MCF 10A (cell line): Measurements from ENCODE around the gene NECAB2. TPM values are rescaled to one million over a fixed set of nuclear protein-coding genes. Genes with fewer than 3 reads are reported as not detected.

Experiments used
- BruUV-seq: library from RNA; stranded (reverse); fragments of 400-500 nt; replicated peaks from 2 replicates; lab custom pipeline; 2021; lab: Mats Ljungman, UMichigan
- CTCF ChIA-PET: fragments of 300-600 bp; sonication (Branson Sonifier 250); formaldehyde crosslinking; extraction: SDS; loops from one replicate; lab custom pipeline; 2021; ENCODE audit warnings: antibody characterized with exemption, inconsistent platforms; lab: Yijun Ruan, JAX
- POLR2A ChIA-PET: fragments of 300-600, 350-650 bp; sonication (Branson Sonifier 250); formaldehyde crosslinking; extraction: SDS; loops from one replicate; lab custom pipeline; 2020; ENCODE audit warnings: antibody characterized with exemption, inconsistent platforms; lab: Yijun Ruan, JAX
- DNase-seq: peaks from one replicate; pipeline ENCODE4 v3.0.0-alpha.2; 2018; ENCODE audit not compliant: unreplicated experiment
- H3K27ac Mint-ChIP-seq: one replicate; pipeline ENCODE4 v1.8.0; 2022; ENCODE audit warnings: mild to moderate bottlenecking, low read depth, mixed read lengths; ENCODE audit not compliant: unreplicated experiment
- H3K27me3 Mint-ChIP-seq: one replicate; pipeline ENCODE4 v1.8.0; 2022; ENCODE audit warnings: mixed read lengths; ENCODE audit not compliant: insufficient read depth, unreplicated experiment
- H3K36me3 Mint-ChIP-seq: one replicate; pipeline ENCODE4 v1.8.0; 2022; ENCODE audit warnings: mild to moderate bottlenecking, moderate library complexity, mixed read lengths; ENCODE audit not compliant: insufficient read depth, unreplicated experiment
- H3K4me1 Mint-ChIP-seq: one replicate; pipeline ENCODE4 v1.8.0; 2022; ENCODE audit warnings: mixed read lengths; ENCODE audit not compliant: insufficient read depth, unreplicated experiment
- H3K4me3 Mint-ChIP-seq: one replicate; pipeline ENCODE4 v1.8.0; 2022; ENCODE audit warnings: mild to moderate bottlenecking, moderate library complexity, mixed read lengths; ENCODE audit not compliant: unreplicated experiment
- H3K9me3 Mint-ChIP-seq: one replicate; pipeline ENCODE4 v1.8.0; 2022; ENCODE audit warnings: mixed read lengths; ENCODE audit not compliant: unreplicated experiment
- CTCF ChIP-seq: fragments of 200-600 bp; IDR thresholded peaks from one replicate; pipeline ENCODE4 v1.8.0; 2022; ENCODE audit warnings: antibody characterized with exemption, mild to moderate bottlenecking; ENCODE audit not compliant: unreplicated experiment
- intact Hi-C: fragments of 100-400 bp; cut with micrococcal nuclease; formaldehyde crosslinking; loops from 2 replicates; pipeline ENCODE4 v1.14.1; 2022
- total RNA-seq: library from RNA; stranded (reverse); gene quantifications from 2 replicates; pipeline ENCODE4 v1.2.3, GENCODE V29; 2022

Gene NECAB2
- total RNA-seq, 1 experiment from 2014 or later: 2.3 TPM

GRCh38 chr16:83937922-83938885 lies 29.8 kb upstream of the NECAB2 start:
- Mint-ChIP-seq H3K9me3 (no peaks in the 10 kb centered on the region), H3K36me3 (no peaks in the 10 kb centered on the region), H3K4me1 (no peaks in the 10 kb centered on the region), H3K27me3 (peaks cover 16% of the 10 kb centered on the region), H3K4me3 (no peak overlapping the region), H3K27ac (no peak overlapping the region)
- TF ChIP-seq CTCF: no peak
- intact Hi-C loops: no loop called here
- no peak for DNase-seq
- ChIA-PET POLR2A (interaction anchor here (0.6 to 1.0 kb wide), 2 partner anchors 11 to 181 kb away, joined by 3 to 4 read pairs; no protein-coding TSS in a partner anchor), CTCF (interaction anchor here (0.6 to 3.9 kb wide), 4 partner anchors 9 to 52 kb away, joined by 3 to 21 read pairs (median 4); no protein-coding TSS in a partner anchor)
- no TSS peak for BruUV-seq

GRCh38 chr16:83939266-83939855 lies 28.7 kb upstream of the NECAB2 start:
- H3K27ac Mint-ChIP-seq: no peak overlapping the region
- H3K9me3 Mint-ChIP-seq: no peaks in the 10 kb centered on the region
- H3K4me3 Mint-ChIP-seq: no peak overlapping the region
- TF ChIP-seq CTCF: no peak
- ChIA-PET CTCF (interaction anchor here (1.5 kb wide), 1 partner anchor 10 kb away, joined by 5 read pairs; no protein-coding TSS in a partner anchor), POLR2A (interaction anchor here (0.6 kb wide), 1 partner anchor 180 kb away, joined by 3 read pairs; no protein-coding TSS in a partner anchor)
- H3K27me3 Mint-ChIP-seq: peaks cover 11% of the 10 kb centered on the region
- intact Hi-C loops: no loop called here
- no peaks in the 10 kb centered on the region for H3K4me1 Mint-ChIP-seq
- no peaks in the 10 kb centered on the region for H3K36me3 Mint-ChIP-seq
- no peak for DNase-seq
- no TSS peak for BruUV-seq

GRCh38 chr16:83940119-83940518 lies 27.9 kb upstream of the NECAB2 start:
- Mint-ChIP-seq H3K27ac (no peak overlapping the region), H3K4me1 (no peaks in the 10 kb centered on the region), H3K27me3 (peaks cover 4% of the 10 kb centered on the region), H3K36me3 (no peaks in the 10 kb centered on the region), H3K9me3 (no peaks in the 10 kb centered on the region), H3K4me3 (no peak overlapping the region)
- TF ChIP-seq CTCF: no peak
- ChIA-PET POLR2A (no interaction called here), CTCF (interaction anchor here (0.7 kb wide), 1 partner anchor 489 kb away, joined by 4 read pairs; no protein-coding TSS in a partner anchor)
- DNase-seq: no peak
- BruUV-seq: no TSS peak
- intact Hi-C loops: no loop called here
